ENCODE results near the gene HOXB7. TPM values are rescaled to one million over a fixed set of nuclear protein-coding genes. Genes with fewer than 3 reads are reported as not detected.
A peak's percentile ranks its signal among the peaks of the same experiment; 100 is the strongest.

Gene HOXB7
- total and polyA plus RNA-seq, 3 experiments from 2014 or later, result 0.87 to 0.96 (median 0.89) TPM

DNA sequence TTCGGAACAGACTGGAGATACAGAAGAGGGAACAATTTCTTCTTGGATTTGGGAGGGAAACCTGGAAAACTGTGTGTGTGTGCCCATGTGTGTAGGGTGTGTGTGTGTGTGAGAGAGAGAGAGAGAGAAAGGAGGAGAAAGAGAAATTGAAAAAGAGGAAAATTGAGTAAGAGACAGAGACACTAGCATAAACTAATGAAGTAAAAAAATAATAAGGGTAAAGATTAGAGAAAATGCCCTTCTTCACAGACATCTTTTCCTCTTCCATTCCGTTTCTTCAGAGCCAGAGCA, 52.0 kb downstream of the HOXB7 start:
- H3K27me3 Mint-ChIP-seq, result peaks cover 9 to 20% of the 10 kb centered on the region in 2 donors
- no peak overlapping the region for H3K27ac ChIP-seq (ENCODE audit: low read depth, low read length)
- H3K9me3 Mint-ChIP-seq, result no peaks in the 10 kb centered on the region
- ChIA-PET CTCF (no interaction called here), POLR2A (no interaction called here)
- peaks cover 0 to 3% (median 0%) of the 10 kb centered on the region in 3 donors for H3K36me3 Mint-ChIP-seq
- no peaks in the 10 kb centered on the region for H3K9me3 ChIP-seq (ENCODE audit: low read length)
- no peaks in the 10 kb centered on the region for H3K36me3 ChIP-seq (ENCODE audit: insufficient read depth, low read length)
- no peaks in the 10 kb centered on the region for H3K27me3 ChIP-seq (ENCODE audit: insufficient read depth, low read length, poor library complexity, severe bottlenecking)
- peak overlapping the region in 1 of 8 donors; percentile 78 for H3K27ac Mint-ChIP-seq
- H3K4me3 Mint-ChIP-seq, result no peak overlapping the region
- peaks cover 6 to 25% (median 11%) of the 10 kb centered on the region in 3 donors for H3K4me1 Mint-ChIP-seq
- no peak for DNase-seq
- no peaks in the 10 kb centered on the region for H3K4me1 ChIP-seq (ENCODE audit: insufficient read depth, low read length)
- H3K4me3 ChIP-seq (ENCODE audit: low read length), result no peak overlapping the region

DNA sequence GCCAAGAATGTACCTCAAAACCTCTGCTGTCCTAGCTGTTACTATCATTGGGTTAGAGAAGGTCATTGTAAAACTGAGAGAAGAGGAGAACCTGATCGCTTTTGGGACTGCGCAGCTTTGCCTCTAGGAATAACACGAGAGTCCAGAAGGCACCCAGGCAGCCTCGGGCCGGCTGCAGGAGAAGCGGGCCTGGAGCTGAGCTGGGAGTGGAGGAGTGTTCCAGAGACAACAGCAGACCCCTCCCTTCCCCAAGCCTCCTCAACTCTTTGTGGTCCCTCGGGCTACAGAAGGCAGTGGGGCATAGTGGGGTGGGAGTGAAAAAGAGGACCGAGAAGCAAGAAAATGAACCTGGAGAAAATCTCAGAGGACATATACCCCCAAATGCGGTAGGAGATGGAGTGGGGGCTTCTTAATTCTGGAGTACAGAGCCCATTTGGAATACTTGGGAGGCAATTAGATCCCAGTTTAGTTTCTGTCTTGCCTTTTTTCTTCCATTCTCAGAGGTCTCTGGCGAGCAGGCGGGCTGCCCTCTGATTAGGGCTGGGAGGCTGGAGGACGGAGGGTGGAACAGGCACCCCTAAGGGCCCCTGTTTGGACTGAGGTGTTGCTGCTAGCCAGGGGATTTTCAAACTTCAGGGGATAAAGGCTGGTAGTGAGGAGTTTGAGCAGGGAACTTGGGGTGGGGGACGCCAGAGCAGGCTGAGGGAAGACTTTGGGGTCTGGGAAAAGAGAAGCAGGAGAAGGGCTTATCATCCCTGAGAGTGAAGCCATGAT, 52.6 kb downstream of the HOXB7 start:
- Mint-ChIP-seq H3K4me1 (peaks cover 6 to 25% (median 11%) of the 10 kb centered on the region in 3 donors), H3K27me3 (peaks cover 9 to 20% of the 10 kb centered on the region in 2 donors), H3K9me3 (no peaks in the 10 kb centered on the region), H3K36me3 (peaks cover 0 to 5% (median 0%) of the 10 kb centered on the region in 3 donors), H3K4me3 (no peak overlapping the region), H3K27ac (peak overlapping the region in 1 of 8 donors; percentile 78)
- Histone ChIP-seq H3K4me3 (ENCODE audit: low read length) (no peak overlapping the region), H3K9me3 (ENCODE audit: low read length) (no peaks in the 10 kb centered on the region), H3K27ac (ENCODE audit: low read depth, low read length) (no peak overlapping the region), H3K27me3 (ENCODE audit: insufficient read depth, low read length, poor library complexity, severe bottlenecking) (no peaks in the 10 kb centered on the region), H3K36me3 (ENCODE audit: insufficient read depth, low read length) (no peaks in the 10 kb centered on the region), H3K4me1 (ENCODE audit: insufficient read depth, low read length) (no peaks in the 10 kb centered on the region)
- POLR2A ChIA-PET, result no interaction called here
- CTCF ChIA-PET, result interaction anchor here (0.9 kb wide), 1 partner anchor 9 kb away, joined by 4 read pairs; no protein-coding TSS in a partner anchor
- peak in 1 of 5 donors; percentile 13 for DNase-seq

Other genes with a start within 250 kb of the HOXB7 start
- gene SKAP1, start 180.8 kb downstream of the HOXB7 start, total RNA-seq, result 10 to 100 TPM; 50.5 to 56.0 TPM
- 264 TPM for gene SKAP1, start 180.8 kb downstream of the HOXB7 start, polyA plus RNA-seq
- gene HOXB1, start 80.0 kb downstream of the HOXB7 start, total RNA-seq, result not detected
- not detected for gene HOXB1, start 80.0 kb downstream of the HOXB7 start, polyA plus RNA-seq
- 10 to 100 TPM; 16.7 to 18.3 TPM for gene HOXB2, start 65.9 kb downstream of the HOXB7 start, total RNA-seq
- gene HOXB2, start 65.9 kb downstream of the HOXB7 start, polyA plus RNA-seq, result 12.8 TPM
- 1 to 10 TPM; 3.4 to 3.7 TPM for gene HOXB4, start 32.7 kb downstream of the HOXB7 start, total RNA-seq
- gene HOXB4, start 32.7 kb downstream of the HOXB7 start, polyA plus RNA-seq, result 0.33 TPM
- 1 to 10 TPM; 3.0 to 3.5 TPM for gene HOXB3, start 20.8 kb downstream of the HOXB7 start, total RNA-seq
- 0.10 TPM for gene HOXB3, start 20.8 kb downstream of the HOXB7 start, polyA plus RNA-seq
- not detected for gene HOXB5, start 17.2 kb downstream of the HOXB7 start, total RNA-seq
- not detected for gene HOXB5, start 17.2 kb downstream of the HOXB7 start, polyA plus RNA-seq
- under 1 TPM; 0.22 to 0.37 TPM for gene HOXB6, start 6.0 kb downstream of the HOXB7 start, total RNA-seq
- gene HOXB6, start 6.0 kb downstream of the HOXB7 start, polyA plus RNA-seq, result not detected
- gene HOXB8, start 4.3 kb upstream of the HOXB7 start, total RNA-seq, result not detected
- not detected for gene HOXB8, start 4.3 kb upstream of the HOXB7 start, polyA plus RNA-seq
- gene HOXB9, start 15.3 kb upstream of the HOXB7 start, total RNA-seq, result 1 to 10 TPM; 2.0 to 2.6 TPM
- not detected for gene HOXB9, start 15.3 kb upstream of the HOXB7 start, polyA plus RNA-seq
- gene PRAC1, start 111.5 kb upstream of the HOXB7 start, total RNA-seq, result not detected
- gene PRAC1, start 111.5 kb upstream of the HOXB7 start, polyA plus RNA-seq, result not detected
- not detected for gene PRAC2, start 112.2 kb upstream of the HOXB7 start, total RNA-seq
- not detected for gene PRAC2, start 112.2 kb upstream of the HOXB7 start, polyA plus RNA-seq
- gene HOXB13, start 117.7 kb upstream of the HOXB7 start, total RNA-seq, result not detected
- not detected for gene HOXB13, start 117.7 kb upstream of the HOXB7 start, polyA plus RNA-seq
- not detected for gene TTLL6, start 206.2 kb upstream of the HOXB7 start, total RNA-seq
- gene TTLL6, start 206.2 kb upstream of the HOXB7 start, polyA plus RNA-seq, result not detected
- gene CALCOCO2, start 220.0 kb upstream of the HOXB7 start, total RNA-seq, result 10 to 100 TPM; 57.4 to 61.8 TPM
- gene CALCOCO2, start 220.0 kb upstream of the HOXB7 start, polyA plus RNA-seq, result 182 TPM